Activated CD8-positive, alpha-beta T cell treated with anti-CD3 and anti-CD28 coated beads for 36 hours (primary cell): ENCODE data around the gene SOCS6. TPM values are rescaled to one million over a fixed set of nuclear protein-coding genes. Genes with fewer than 3 reads are reported as not detected.

Source experiments
- ATAC-seq: fragments of 200-7000 bp; cut with Tn5 transposase; one replicate; pipeline ENCODE4 v1.10.0; 2021; ENCODE audit warnings: mild to moderate bottlenecking, moderate library complexity
- CTCF ChIA-PET: fragments of 350-600 bp; sonication (Branson Sonifier 250); formaldehyde crosslinking; loops from one replicate; lab custom pipeline; 2021; ENCODE audit warnings: antibody characterized with exemption; lab: Charles Lee
- POLR2A ChIA-PET: fragments of 350-600 bp; sonication (Branson Sonifier 250); formaldehyde crosslinking; loops from one replicate; lab custom pipeline; 2021; ENCODE audit warnings: antibody characterized with exemption; lab: Charles Lee
- DNase-seq: peaks from one replicate; pipeline ENCODE4 v3.0.0-alpha.2; 2020
- H3K27ac Mint-ChIP-seq: one replicate; pipeline ENCODE4 v1.8.0; 2021; ENCODE audit warnings: mild to moderate bottlenecking, mixed read lengths
- H3K27me3 Mint-ChIP-seq: one replicate; pipeline ENCODE4 v1.8.0; 2021; ENCODE audit warnings: mixed read lengths
- H3K36me3 Mint-ChIP-seq: one replicate; pipeline ENCODE4 v1.8.0; 2021; ENCODE audit warnings: low read depth, mixed read lengths
- H3K4me1 Mint-ChIP-seq: one replicate; pipeline ENCODE4 v1.8.0; 2021; ENCODE audit warnings: low read depth, mixed read lengths
- H3K4me3 Mint-ChIP-seq: one replicate; pipeline ENCODE4 v1.8.0; 2021; ENCODE audit warnings: mild to moderate bottlenecking, moderate library complexity, mixed read lengths
- H3K9me3 Mint-ChIP-seq: one replicate; pipeline ENCODE4 v1.8.0; 2021; ENCODE audit warnings: mixed read lengths
- CTCF ChIP-seq: fragments of 200-600 bp; IDR thresholded peaks from one replicate; pipeline ENCODE4 v1.8.0; 2022; ENCODE audit warnings: antibody characterized with exemption, mild to moderate bottlenecking
- intact Hi-C: fragments of 100-400 bp; cut with micrococcal nuclease; formaldehyde crosslinking; loops from one replicate; pipeline ENCODE4 v1.10.0; 2022
- total RNA-seq, 2 experiments: library from RNA; stranded (reverse); gene quantifications; one replicate each; pipeline ENCODE4 v1.2.3, GENCODE V29; 2021

The SOCS6 gene
- total RNA-seq, 2 experiments from 2014 or later: 0.47 to 0.60 TPM

- no peaks in the 10 kb centered on the region for H3K4me1 Mint-ChIP-seq
Observed at GRCh38 chr18:70321616-70322015, 32.8 kb downstream of the SOCS6 start.

GRCh38 chr18:70322385-70322784 lies 33.5 kb downstream of the SOCS6 start:
- H3K27me3 Mint-ChIP-seq: peaks cover 1% of the 10 kb centered on the region
- POLR2A ChIA-PET: no interaction called here
- DNase-seq (no peak), ATAC-seq (no peak)
- CTCF ChIA-PET: no interaction called here
- H3K9me3 Mint-ChIP-seq: no peaks in the 10 kb centered on the region
- TF ChIP-seq CTCF: no peak
- intact Hi-C loops: no loop called here
- H3K27ac Mint-ChIP-seq: no peak overlapping the region
- H3K4me1 Mint-ChIP-seq: no peaks in the 10 kb centered on the region
- no peak overlapping the region for H3K4me3 Mint-ChIP-seq
- H3K36me3 Mint-ChIP-seq: no peaks in the 10 kb centered on the region

More at GRCh38 chr18:70321616-70322015, 32.8 kb downstream of the SOCS6 start:
- no peak overlapping the region for H3K4me3 Mint-ChIP-seq
- POLR2A ChIA-PET: no interaction called here
- CTCF ChIA-PET: no interaction called here
- no peak for DNase-seq
- H3K9me3 Mint-ChIP-seq: no peaks in the 10 kb centered on the region
- H3K27ac Mint-ChIP-seq: no peak overlapping the region
- no peak for TF ChIP-seq CTCF
- intact Hi-C loops: no loop called here
- no peaks in the 10 kb centered on the region for H3K36me3 Mint-ChIP-seq
- no peak for ATAC-seq
- peaks cover 1% of the 10 kb centered on the region for H3K27me3 Mint-ChIP-seq

GRCh38 chr18:70322928-70323327 lies 34.1 kb downstream of the SOCS6 start:
- Mint-ChIP-seq H3K4me1 (no peaks in the 10 kb centered on the region), H3K4me3 (no peak overlapping the region), H3K27ac (no peak overlapping the region), H3K27me3 (peaks cover 1% of the 10 kb centered on the region), H3K36me3 (no peaks in the 10 kb centered on the region), H3K9me3 (no peaks in the 10 kb centered on the region)
- ATAC-seq (no peak), DNase-seq (no peak)
- ChIA-PET POLR2A (no interaction called here), CTCF (no interaction called here)
- intact Hi-C loops: no loop called here
- no peak for TF ChIP-seq CTCF

GRCh38 chr18:70324897-70325296 lies 36.1 kb downstream of the SOCS6 start:
- H3K27ac Mint-ChIP-seq: no peak overlapping the region
- POLR2A ChIA-PET: no interaction called here
- CTCF ChIA-PET: no interaction called here
- no peak for ATAC-seq
- H3K27me3 Mint-ChIP-seq: no peaks in the 10 kb centered on the region
- intact Hi-C loops: no loop called here
- no peaks in the 10 kb centered on the region for H3K9me3 Mint-ChIP-seq
- no peak overlapping the region for H3K4me3 Mint-ChIP-seq
- TF ChIP-seq CTCF: no peak
- DNase-seq: no peak
- H3K36me3 Mint-ChIP-seq: no peaks in the 10 kb centered on the region
- peaks cover 3% of the 10 kb centered on the region for H3K4me1 Mint-ChIP-seq

- Mint-ChIP-seq H3K36me3 (no peaks in the 10 kb centered on the region), H3K27ac (no peak overlapping the region), H3K4me1 (peaks cover 3% of the 10 kb centered on the region), H3K9me3 (no peaks in the 10 kb centered on the region), H3K4me3 (no peak overlapping the region), H3K27me3 (no peaks in the 10 kb centered on the region)
- ATAC-seq: no peak
- no peak for DNase-seq
- ChIA-PET POLR2A (no interaction called here), CTCF (no interaction called here)
- intact Hi-C loops: no loop called here
- TF ChIP-seq CTCF: no peak
Observed at GRCh38 chr18:70326255-70326654, 37.4 kb downstream of the SOCS6 start.
